MG63 (cell line): ENCODE results near the gene TEN1. TPM values are rescaled to one million over a fixed set of nuclear protein-coding genes. Genes with fewer than 3 reads are reported as not detected.
"Not testable (repeated sequence)": the region's sequence is repeated elsewhere in the genome, so short reads cannot be mapped to it uniquely, and the experiment has no call there.

Experiments used
- DNase-seq: peaks from one replicate; pipeline ENCODE4 v3.0.0-alpha.2; 2020
- H3K27me3 ChIP-seq: fragments of 250-450 bp; sonication (Bioruptor Pico); 2 replicates; pipeline ENCODE4 v1.5.1; 2020; ENCODE audit warnings: mild to moderate bottlenecking, moderate library complexity
- H3K36me3 ChIP-seq: fragments of 250-450 bp; sonication (Bioruptor Pico); 2 replicates; pipeline ENCODE4 v1.5.1; 2020; ENCODE audit warnings: mild to moderate bottlenecking, moderate library complexity
- H3K4me3 ChIP-seq: fragments of 250-450 bp; sonication (Bioruptor Pico); 2 replicates; pipeline ENCODE4 v1.5.1; 2020; ENCODE audit warnings: mild to moderate bottlenecking, moderate library complexity
- H3K9me3 ChIP-seq: fragments of 250-450 bp; sonication (Bioruptor Pico); 2 replicates; pipeline ENCODE4 v1.5.1; 2020; ENCODE audit warnings: mild to moderate bottlenecking, moderate library complexity
- total RNA-seq: library from RNA; depleted of rRNA; stranded (reverse); fragments of >200 nt; shearing (Covaris generic); gene quantifications from 2 replicates; pipeline ENCODE4 v1.2.3, GENCODE V29; 2014; ENCODE audit warnings: low replicate concordance; rRNA removed

Gene TEN1, protein sequence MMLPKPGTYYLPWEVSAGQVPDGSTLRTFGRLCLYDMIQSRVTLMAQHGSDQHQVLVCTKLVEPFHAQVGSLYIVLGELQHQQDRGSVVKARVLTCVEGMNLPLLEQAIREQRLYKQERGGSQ
- 23.2 and 23.9 TPM in 2 replicates for total RNA-seq

DNA sequence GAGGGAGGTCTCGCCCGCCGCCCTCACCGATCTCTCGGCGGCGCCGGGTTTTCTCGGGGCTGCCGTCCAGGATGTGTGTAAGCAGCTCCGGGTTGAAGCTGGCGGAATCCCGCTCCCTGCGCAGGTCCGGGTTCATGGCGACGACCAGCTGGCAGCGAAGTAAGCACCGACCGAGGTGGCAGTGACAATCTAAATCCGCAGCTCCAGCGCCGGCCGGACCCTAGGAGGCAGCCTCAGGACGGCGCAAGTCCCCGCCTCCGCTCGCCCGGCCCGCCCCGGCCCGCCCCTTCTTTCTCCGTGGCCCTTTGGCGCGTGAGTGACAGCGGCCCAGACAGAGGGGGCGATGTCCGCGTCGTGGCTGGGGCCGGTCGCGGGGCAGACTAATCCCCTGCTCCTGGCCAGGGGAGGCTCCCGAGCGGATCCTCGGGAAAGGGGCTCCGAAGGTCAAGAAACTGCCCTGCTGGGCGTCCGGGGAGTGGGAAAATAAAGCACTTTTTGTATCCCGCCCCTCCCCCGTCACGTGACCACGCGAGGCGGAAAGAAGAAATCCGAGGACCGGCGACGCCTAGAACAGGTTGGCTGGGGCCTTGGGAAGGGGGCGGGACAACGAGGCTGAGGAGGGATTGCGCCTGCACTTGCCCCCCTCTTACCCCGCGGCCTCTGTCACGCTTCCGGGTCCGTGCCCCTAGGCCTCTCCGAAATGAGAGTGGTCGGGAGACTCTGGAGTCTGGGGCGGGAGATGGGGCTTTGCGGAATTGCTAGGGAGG is at the start of gene TEN1, which contains the start of gene ACOX1:
Gene TEN1 (plus strand): TSS at position 303 of the 767 bp plus-strand sequence. CDS start 6,953 bp downstream, outside the sequence.
Gene ACOX1 (minus strand): TSS at position 229 of the 767 bp plus-strand sequence. CDS start 93 bp downstream, at position 136.
- peak; percentile 99 for DNase-seq
- Histone ChIP-seq H3K9me3 (no peaks in the 10 kb centered on the region), H3K36me3 (peaks cover 16% of the 10 kb centered on the region), H3K27me3 (no peaks in the 10 kb centered on the region), H3K4me3 (peak within 1 kb of the TSS; percentile 85)

DNA sequence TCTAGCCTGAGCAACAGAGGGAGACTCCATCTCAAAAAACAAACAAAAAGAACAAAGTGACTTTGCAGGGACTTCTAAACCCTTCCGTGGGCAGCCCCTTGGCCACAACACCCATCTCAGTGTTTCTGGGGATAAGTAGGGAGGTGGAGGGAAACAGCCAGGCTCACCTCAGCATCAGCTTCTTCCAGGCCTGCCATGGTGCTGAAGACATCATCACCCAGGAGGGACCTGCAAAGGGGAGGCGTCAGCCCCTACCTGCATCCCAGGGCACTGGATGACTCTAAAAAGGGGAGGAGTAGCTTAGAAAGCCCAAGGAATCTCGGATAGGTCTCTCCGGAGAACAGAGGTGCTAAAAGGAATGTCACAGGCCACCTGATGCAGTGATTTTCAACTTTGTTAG is 48.0 kb upstream of the TEN1 start:
- no peaks in the 10 kb centered on the region for H3K27me3 ChIP-seq
- H3K36me3 ChIP-seq, result peaks cover 12% of the 10 kb centered on the region
- H3K9me3 ChIP-seq, result no peaks in the 10 kb centered on the region
- no peak overlapping the region for H3K4me3 ChIP-seq
- DNase-seq, result no peak

DNA sequence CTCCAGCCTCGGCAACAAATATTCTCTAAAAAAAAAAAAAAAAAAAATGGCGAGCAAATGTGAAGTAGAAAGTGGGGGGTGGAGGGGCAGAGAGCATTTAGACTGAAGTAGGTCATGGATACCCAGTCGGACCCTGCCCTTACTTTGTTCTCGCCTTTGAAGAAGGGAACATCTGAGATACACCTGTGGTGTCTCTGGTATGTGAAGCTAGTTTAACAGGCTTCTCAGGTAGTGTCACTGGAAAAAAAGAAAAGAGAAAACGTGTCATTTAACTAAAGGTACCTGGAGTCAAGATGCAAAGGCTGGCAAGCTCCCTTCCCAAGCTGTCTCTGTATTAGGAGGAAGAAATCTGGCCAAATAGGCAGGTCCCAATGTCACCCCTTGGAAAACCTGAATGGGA is 46.2 kb upstream of the TEN1 start:
- no peak for DNase-seq
- H3K36me3 ChIP-seq, result peaks cover 4% of the 10 kb centered on the region
- no peak overlapping the region for H3K4me3 ChIP-seq
- H3K9me3 ChIP-seq, result no peaks in the 10 kb centered on the region
- no peaks in the 10 kb centered on the region for H3K27me3 ChIP-seq

DNA sequence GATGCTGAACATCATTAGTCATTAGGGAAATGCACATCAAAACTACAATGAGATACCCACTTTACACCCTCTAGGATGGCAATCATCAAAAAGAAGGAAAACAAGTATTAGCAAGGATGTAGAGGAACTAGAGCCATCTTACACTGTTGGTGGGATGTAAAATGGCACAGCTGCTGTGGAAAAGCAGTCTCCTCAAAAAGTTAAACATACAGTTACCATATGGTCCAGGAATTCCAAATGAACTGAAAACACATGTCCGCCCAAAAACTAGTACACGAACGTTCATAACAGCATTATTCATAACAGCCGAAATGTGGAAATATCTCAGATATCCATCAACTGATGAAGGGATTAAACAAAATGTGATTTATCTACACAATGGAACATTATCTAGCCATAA is 45.2 kb upstream of the TEN1 start:
- Histone ChIP-seq H3K27me3 (no peaks in the 10 kb centered on the region), H3K36me3 (peaks cover 4% of the 10 kb centered on the region), H3K4me3 (no peak overlapping the region), H3K9me3 (no peaks in the 10 kb centered on the region)
- no peak for DNase-seq

DNA sequence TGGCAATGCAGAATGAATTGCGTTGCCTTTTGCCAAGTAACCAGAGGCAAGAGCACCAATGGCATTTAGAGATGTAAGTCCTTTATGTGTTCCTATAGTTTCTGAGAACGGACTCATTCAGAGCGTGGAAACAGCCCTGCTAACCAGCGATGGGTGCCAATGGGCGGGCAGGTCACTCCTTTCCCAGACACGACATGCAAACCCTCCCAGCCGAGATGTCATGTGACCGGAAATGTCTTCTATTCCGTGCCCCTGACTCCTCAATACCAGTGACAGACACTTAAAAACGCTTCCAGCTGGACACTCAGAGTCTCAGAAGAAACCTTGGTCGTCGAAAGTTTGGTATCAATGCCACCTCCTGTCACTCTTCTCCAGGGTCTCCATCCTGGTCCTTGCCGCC is 41.4 kb upstream of the TEN1 start:
- Histone ChIP-seq H3K4me3 (no peak overlapping the region), H3K36me3 (peaks cover 4% of the 10 kb centered on the region), H3K27me3 (no peaks in the 10 kb centered on the region), H3K9me3 (no peaks in the 10 kb centered on the region)
- no peak for DNase-seq

DNA sequence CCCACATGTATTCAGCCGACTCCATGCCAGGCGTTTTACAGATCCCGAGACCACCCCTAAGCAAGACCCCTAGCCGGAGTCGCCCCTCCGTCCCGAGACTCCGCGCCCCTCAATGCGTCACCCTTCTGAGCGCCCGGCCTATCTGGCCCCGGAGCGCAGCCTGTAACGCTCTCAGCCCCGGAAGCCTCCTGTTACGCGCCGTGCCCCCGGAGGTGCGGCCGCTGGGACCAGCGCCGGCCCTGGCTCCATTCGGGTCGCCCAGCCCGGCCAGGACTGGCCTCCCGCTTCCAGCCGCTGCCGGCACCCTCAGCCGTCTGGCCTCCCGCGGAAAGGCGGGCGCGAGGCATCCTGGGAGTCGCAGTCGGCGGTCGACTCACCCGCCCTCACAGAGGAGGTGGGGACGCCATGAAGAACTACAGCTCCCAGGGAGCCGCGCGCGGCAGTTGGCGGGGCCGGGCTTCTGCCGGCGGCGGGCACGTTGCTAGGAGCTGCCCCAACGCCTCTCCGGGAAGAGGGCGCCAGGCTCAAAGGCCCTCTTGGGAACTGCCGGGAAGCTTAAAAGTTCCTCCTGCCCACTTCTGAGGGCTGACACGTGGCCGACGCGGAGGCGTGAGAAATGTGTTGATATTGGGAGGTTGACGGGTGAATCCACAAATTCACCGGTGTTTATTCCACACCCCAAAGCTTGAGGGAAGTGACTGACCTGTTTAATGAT is 38.2 kb upstream of the TEN1 start, which contains the start of gene FBF1:
Gene FBF1 (minus strand): TSS at position 316 of the 715 bp plus-strand sequence. CDS start 2,893 bp downstream, outside the sequence.
- Histone ChIP-seq H3K4me3 (peak within 1 kb of the TSS; percentile 84), H3K36me3 (peaks cover 6% of the 10 kb centered on the region), H3K27me3 (no peaks in the 10 kb centered on the region), H3K9me3 (no peaks in the 10 kb centered on the region)
- peak; percentile 99 for DNase-seq

DNA sequence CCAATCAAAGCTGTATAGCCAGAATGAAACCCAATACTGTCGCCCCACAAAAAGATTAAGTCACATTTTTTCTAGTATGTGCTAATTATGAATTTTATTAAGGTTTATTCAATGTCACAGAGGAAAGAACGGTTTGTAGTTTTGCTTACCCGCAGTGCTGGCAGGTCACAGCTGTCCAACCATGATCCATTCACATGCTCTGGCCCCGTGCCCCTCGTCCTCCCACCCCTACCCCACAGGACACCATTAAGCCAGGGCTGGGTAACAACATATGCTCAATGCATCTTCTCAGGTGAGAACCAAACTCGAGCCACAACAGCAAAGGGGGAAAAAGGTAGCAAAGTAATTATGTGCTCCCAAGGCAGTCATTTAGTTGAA is 37.6 kb upstream of the TEN1 start:
- no peak for DNase-seq
- Histone ChIP-seq H3K36me3 (peaks cover 12% of the 10 kb centered on the region), H3K4me3 (peak overlapping the region; percentile 84), H3K27me3 (no peaks in the 10 kb centered on the region), H3K9me3 (no peaks in the 10 kb centered on the region)

DNA sequence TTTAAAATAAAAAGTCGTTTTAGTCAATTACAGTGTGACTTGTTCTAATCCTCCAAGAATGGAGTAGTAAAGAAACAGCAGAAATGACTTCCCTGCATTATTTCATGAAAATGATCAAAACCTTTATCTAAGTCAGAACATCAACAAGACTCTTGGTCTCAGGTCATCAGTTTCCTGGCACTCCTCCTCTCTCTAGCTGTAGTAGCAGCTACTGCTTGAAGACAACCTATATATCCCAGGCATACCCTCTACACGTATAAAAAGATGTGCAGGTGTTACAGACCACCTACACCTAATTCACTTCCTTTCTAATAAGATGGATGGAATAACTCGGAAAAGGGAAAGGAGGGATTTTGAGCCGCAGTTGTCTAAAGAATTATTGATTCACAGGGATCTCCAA is 36.6 kb upstream of the TEN1 start:
- peaks cover 13% of the 10 kb centered on the region for H3K36me3 ChIP-seq
- H3K4me3 ChIP-seq, result no peak overlapping the region
- DNase-seq, result no peak
- H3K27me3 ChIP-seq, result no peaks in the 10 kb centered on the region
- no peaks in the 10 kb centered on the region for H3K9me3 ChIP-seq

DNA sequence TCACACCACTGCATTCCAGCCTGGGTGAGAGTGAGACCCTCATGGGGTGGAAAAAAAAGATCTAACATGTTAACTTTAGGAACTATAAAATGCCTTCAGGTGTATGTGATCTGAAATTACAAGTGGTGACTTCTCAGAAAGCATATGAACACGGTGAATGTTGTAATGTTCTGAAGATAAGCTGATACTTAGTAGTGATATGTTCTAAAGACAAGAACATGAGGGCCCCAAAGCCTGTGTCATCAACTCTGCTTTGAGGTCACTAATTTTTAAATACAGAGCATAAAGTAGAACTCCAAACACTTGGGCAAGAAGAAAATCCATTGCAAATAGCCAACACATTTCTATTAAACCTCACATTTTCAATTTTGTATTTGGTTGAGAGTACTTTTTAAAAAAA is 35.5 kb upstream of the TEN1 start:
- Histone ChIP-seq H3K9me3 (no peaks in the 10 kb centered on the region), H3K4me3 (no peak overlapping the region), H3K27me3 (no peaks in the 10 kb centered on the region), H3K36me3 (peaks cover 22% of the 10 kb centered on the region)
- DNase-seq, result no peak

DNA sequence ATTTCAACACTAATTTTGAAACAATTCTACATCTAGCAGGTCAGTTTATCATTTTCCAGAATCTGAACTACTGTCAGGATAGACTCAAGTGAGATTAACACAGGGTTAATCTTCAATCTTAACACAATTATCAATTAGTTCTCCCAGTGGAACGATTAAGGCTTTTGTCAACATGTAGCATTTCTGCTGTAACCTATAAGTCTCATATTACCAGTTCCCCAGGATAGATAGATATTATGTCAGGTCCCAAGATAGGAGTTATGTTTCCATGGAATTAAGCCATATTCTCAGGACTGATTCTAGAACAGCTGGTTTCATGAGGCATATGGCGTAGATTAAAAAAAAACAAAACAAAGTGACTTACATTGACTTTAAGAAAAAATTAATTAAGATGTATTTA is 33.8 kb upstream of the TEN1 start:
- Histone ChIP-seq H3K27me3 (no peaks in the 10 kb centered on the region), H3K4me3 (no peak overlapping the region), H3K9me3 (no peaks in the 10 kb centered on the region), H3K36me3 (peaks cover 37% of the 10 kb centered on the region)
- DNase-seq, result no peak

DNA sequence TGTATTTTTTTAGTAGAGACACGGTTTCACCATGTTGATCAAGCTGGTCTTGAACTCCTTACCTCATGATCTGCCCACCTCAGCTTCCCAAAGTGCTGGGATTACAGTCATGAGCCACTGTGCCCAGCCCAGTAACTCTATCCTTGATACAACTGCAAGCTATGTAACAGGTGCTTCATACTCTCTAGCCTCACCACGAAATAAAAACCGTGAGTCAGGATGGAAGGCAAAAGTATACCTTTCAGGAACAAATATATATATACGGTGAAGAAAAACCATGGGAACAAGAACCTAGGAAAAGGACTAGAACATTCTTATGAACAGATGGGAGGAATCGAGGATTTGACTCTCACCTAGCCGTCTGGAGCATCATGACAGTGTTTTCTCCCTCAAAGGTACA is 28.6 kb upstream of the TEN1 start:
- Histone ChIP-seq H3K27me3 (no peaks in the 10 kb centered on the region), H3K36me3 (peaks cover 64% of the 10 kb centered on the region), H3K9me3 (no peaks in the 10 kb centered on the region), H3K4me3 (no peak overlapping the region)
- DNase-seq, result no peak

DNA sequence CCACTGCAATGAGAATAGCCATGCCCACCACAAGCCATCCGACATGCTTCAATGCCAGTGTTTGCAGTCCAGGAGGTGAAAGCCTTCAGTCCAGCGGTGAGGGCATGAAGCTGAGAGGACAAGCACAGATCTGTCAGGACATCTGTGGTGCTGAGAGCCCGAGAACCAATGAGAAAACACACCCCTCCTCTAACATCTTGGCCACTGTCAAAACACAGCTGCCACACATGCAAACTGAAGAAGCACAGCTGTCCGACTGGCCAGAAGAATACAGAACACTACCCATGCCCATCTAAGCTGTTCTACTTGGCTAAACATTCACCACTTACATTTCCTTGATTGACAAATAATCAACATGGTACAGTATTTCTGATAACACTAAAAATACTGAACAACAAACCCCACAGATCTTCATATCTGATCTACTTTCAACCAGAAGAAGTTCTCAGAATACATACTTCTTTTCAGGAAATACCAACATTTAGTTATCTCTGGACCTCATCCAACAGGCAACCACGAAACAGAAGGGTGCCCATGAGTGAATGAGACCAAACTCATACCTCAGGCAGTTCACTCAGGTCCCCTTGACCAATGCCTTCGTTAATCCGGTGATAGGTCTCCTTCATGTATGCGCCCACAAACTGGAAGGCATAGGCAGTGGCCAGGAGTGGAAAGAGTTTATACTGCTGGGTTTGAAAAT is 28.0 kb upstream of the TEN1 start:
- DNase-seq, result peak; percentile 22

DNA sequence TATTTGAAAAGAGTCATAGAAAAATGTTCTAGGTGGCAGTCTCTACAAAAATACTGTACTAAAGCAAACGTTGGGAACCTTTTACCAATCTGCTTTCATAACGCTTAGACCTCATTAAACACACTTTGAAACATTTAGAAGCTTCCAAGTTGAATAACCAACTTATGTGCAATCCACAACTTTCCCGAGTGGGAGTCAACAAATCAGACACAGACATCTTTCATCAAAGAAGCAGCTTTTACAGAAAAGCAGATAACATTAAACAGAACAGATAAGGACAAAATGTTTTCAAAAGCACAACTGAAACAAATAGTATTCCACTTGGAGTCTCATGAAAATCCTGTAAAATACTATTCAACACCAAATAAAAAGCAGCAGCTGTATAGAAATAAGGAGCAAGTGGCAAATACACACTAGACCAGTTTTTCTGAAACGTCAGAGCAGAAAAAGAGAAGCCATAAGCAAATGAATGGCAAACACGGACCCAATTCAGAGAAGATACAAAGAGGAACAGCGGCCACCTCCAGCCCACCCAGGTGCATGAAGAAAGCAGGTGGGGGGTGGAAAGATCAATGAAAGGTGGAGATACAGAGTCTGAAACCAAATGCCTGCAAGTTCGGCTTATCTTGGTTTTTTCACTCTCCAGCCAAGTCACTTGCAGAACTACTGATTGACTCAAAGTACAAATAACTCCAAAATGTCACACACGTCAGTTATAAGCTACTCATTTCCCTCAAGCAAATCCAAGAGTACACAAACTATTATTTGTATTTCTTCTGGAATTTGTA is 19.8 kb upstream of the TEN1 start:
- DNase-seq, result no peak
- Histone ChIP-seq H3K36me3 (peaks cover 23% of the 10 kb centered on the region), H3K27me3 (no peaks in the 10 kb centered on the region), H3K4me3 (no peak overlapping the region), H3K9me3 (no peaks in the 10 kb centered on the region)

More for the DNA sequence above, 28.0 kb upstream of the TEN1 start:
- Histone ChIP-seq H3K27me3 (no peaks in the 10 kb centered on the region), H3K36me3 (peaks cover 66% of the 10 kb centered on the region), H3K4me3 (no peak overlapping the region), H3K9me3 (no peaks in the 10 kb centered on the region)

DNA sequence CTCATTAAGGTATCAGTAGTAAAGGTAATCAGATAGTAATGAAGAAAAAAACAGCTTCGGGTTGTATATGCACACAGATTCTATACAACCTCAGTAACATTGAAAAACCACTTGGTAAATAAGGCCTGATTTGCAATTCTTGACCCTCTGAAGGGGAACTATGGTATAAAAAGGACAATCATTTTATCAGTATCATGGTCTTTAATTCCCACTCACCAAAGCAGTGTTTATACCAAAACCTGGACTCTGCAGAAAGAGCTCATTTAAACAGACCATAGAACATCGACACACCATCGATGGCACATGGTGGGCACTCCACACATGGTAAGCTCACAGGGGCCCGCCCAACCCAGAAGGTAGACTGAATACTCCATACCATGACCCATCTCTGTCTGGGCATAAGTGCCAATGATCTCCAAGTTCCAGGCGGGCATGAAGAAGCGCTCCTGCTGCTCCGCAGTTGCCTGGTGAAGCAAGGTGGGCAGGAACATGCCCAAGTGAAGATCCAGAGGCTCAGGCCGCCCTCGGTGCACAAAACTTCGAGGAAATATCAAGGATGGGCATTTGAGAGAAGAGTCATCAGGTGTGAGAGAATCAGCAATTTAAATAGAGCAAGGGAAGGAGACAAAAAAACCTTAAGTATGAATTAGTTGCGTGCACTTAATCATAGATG is 19.1 kb upstream of the TEN1 start:
- Histone ChIP-seq H3K4me3 (no peak overlapping the region), H3K27me3 (no peaks in the 10 kb centered on the region), H3K36me3 (peaks cover 20% of the 10 kb centered on the region), H3K9me3 (no peaks in the 10 kb centered on the region)
- DNase-seq, result no peak

DNA sequence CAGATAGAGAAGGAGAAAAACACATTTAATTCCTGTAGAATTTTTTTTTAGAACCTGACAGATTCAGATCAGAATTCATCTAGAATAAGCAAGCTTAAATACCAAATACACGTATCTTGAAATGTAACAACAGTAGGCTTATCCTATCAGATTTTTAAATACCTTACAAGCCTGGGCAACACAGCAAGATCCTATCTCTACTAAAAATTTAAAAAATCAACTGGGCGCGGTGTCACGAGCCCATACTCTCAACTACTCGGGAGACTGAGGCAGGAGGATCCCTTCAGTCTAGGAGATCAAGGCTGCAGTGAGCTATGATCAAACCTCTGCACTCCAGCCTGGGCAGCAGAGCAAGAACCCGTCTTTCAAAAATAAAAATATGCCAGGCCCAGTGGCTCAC is 13.6 kb upstream of the TEN1 start:
- H3K9me3 ChIP-seq, result no peaks in the 10 kb centered on the region
- no peak for DNase-seq
- H3K36me3 ChIP-seq, result peaks cover 2% of the 10 kb centered on the region
- no peaks in the 10 kb centered on the region for H3K27me3 ChIP-seq
- H3K4me3 ChIP-seq, result no peak overlapping the region

DNA sequence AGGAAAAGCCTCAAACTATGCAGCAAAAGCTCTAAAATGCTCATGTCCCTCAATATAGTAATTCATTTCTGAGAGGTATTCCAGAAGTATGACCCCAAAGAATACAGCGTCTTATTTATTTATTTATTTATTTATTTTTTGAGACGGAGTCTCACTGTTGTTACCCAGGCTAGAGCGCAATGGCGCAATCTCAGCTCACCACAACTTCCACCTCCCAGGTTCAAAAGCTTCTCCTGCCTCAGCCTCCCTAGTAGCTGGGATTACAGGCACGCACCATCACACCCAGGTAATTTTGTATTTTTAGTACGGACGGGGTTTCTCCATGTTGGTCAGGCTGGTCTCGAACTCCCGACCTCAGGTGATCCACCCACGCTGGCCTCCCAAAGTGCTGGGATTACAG is 10.0 kb upstream of the TEN1 start:
- H3K27me3 ChIP-seq, DNase-seq, H3K4me3 ChIP-seq, H3K9me3 ChIP-seq: not testable (repeated sequence)
- peaks cover 14% of the 10 kb centered on the region for H3K36me3 ChIP-seq
